H9 (cell line): ENCODE data around the gene F9. TPM values are rescaled to one million over a fixed set of nuclear protein-coding genes. Genes with fewer than 3 reads are reported as not detected.

ENCODE experiments used
- DNase-seq: peaks from one replicate; pipeline ENCODE4 v3.0.0-alpha.2; 2017
- H2AFZ ChIP-seq: one replicate; pipeline ENCODE4 v1.6.1; 2013; ENCODE audit warnings: mild to moderate bottlenecking, low read length, control low read depth, moderate library complexity
- H2AK5ac ChIP-seq: 2 replicates; pipeline ENCODE4 v1.6.1; 2013; ENCODE audit warnings: low read length, control low read depth, mixed read lengths; ENCODE audit not compliant: insufficient read length
- H2BK120ac ChIP-seq: one replicate; pipeline ENCODE4 v1.6.1; 2013; ENCODE audit warnings: low read depth, mild to moderate bottlenecking, low read length, control low read depth, inconsistent platforms; ENCODE audit not compliant: poor library complexity, severe bottlenecking
- H2BK12ac ChIP-seq: 2 replicates; pipeline ENCODE4 v1.6.1; 2013; ENCODE audit warnings: low read length, control low read depth, mixed read lengths, low read depth; ENCODE audit not compliant: insufficient read length
- H2BK15ac ChIP-seq: 2 replicates; pipeline ENCODE4 v1.6.1; 2013; ENCODE audit warnings: low read depth, low read length, control low read depth
- H2BK20ac ChIP-seq: one replicate; pipeline ENCODE4 v1.6.1; 2013; ENCODE audit warnings: low read depth, mild to moderate bottlenecking, low read length, control low read depth, inconsistent platforms; ENCODE audit not compliant: poor library complexity, severe bottlenecking
- H2BK5ac ChIP-seq: 2 replicates; pipeline ENCODE4 v1.6.1; 2013; ENCODE audit warnings: low read length, control low read depth, mixed read lengths; ENCODE audit not compliant: insufficient read length
- H3K14ac ChIP-seq: 2 replicates; pipeline ENCODE4 v1.6.1; 2013; ENCODE audit warnings: low read length, control low read depth; ENCODE audit not compliant: insufficient read depth
- H3K18ac ChIP-seq: 2 replicates; pipeline ENCODE4 v1.6.1; 2013; ENCODE audit warnings: low read depth, mild to moderate bottlenecking, mixed read lengths, low read length, control low read depth; ENCODE audit not compliant: insufficient read length
- H3K23ac ChIP-seq: 2 replicates; pipeline ENCODE4 v1.6.1; 2013; ENCODE audit warnings: low read length, control low read depth, mixed read lengths, low read depth; ENCODE audit not compliant: insufficient read length
- H3K23me2 ChIP-seq: 2 replicates; pipeline ENCODE4 v1.6.1; 2013; ENCODE audit warnings: low read depth, mild to moderate bottlenecking, mixed read lengths, low read length, control low read depth; ENCODE audit not compliant: insufficient read length, poor library complexity, severe bottlenecking
- H3K27ac ChIP-seq: 2 replicates; pipeline ENCODE4 v1.5.1; 2013; ENCODE audit warnings: low read length, control low read depth, mixed read lengths, low read depth; ENCODE audit not compliant: insufficient read length
- H3K27me3 ChIP-seq: 2 replicates; pipeline ENCODE4 v1.6.1; 2013; ENCODE audit warnings: low read length, control low read depth, inconsistent platforms; ENCODE audit not compliant: insufficient read depth
- H3K4ac ChIP-seq: 2 replicates; pipeline ENCODE4 v1.6.1; 2013; ENCODE audit warnings: low read depth, mild to moderate bottlenecking, control low read depth, inconsistent platforms, low read length, moderate library complexity
- H3K4me1 ChIP-seq: 2 replicates; pipeline ENCODE4 v1.6.1; 2013; ENCODE audit warnings: low read length, control low read depth, inconsistent platforms; ENCODE audit not compliant: insufficient read depth
- H3K4me2 ChIP-seq: 2 replicates; pipeline ENCODE4 v1.6.1; 2013; ENCODE audit warnings: low read length, control low read depth, mixed read lengths; ENCODE audit not compliant: insufficient read length, insufficient read depth
- H3K56ac ChIP-seq: 2 replicates; pipeline ENCODE4 v1.6.1; 2013; ENCODE audit warnings: low read depth, mild to moderate bottlenecking, mixed read lengths, low read length, control low read depth; ENCODE audit not compliant: insufficient read length
- H3K79me1 ChIP-seq: 2 replicates; pipeline ENCODE4 v1.6.1; 2013; ENCODE audit warnings: low read depth, mild to moderate bottlenecking, moderate library complexity, low read length, control low read depth, inconsistent platforms; ENCODE audit not compliant: insufficient read depth, poor library complexity, severe bottlenecking
- H3K79me2 ChIP-seq: 2 replicates; pipeline ENCODE4 v1.6.1; 2013; ENCODE audit warnings: low read length, control low read depth, inconsistent platforms; ENCODE audit not compliant: insufficient read depth
- H3K9ac ChIP-seq: 2 replicates; pipeline ENCODE4 v1.6.1; 2013; ENCODE audit warnings: low read length, control low read depth, mixed read lengths; ENCODE audit not compliant: insufficient read length; ENCODE audit errors: extremely low read depth
- H3K9me3 ChIP-seq: one replicate; pipeline ENCODE4 v1.6.1; 2013; ENCODE audit warnings: low read depth, low read length, inconsistent platforms; ENCODE audit not compliant: control insufficient read depth
- H3T11ph ChIP-seq: one replicate; pipeline ENCODE4 v1.6.1; 2013; ENCODE audit warnings: mild to moderate bottlenecking, low read length, control low read depth, inconsistent platforms
- H4K20me1 ChIP-seq: one replicate; pipeline ENCODE4 v1.6.1; 2013; ENCODE audit not compliant: control insufficient read depth, insufficient read length, insufficient read depth
- H4K5ac ChIP-seq: 2 replicates; pipeline ENCODE4 v1.6.1; 2013; ENCODE audit warnings: low read depth, mild to moderate bottlenecking, mixed read lengths, low read length, control low read depth; ENCODE audit not compliant: insufficient read length
- H4K8ac ChIP-seq: replicated peaks from 2 replicates; pipeline ENCODE4 v1.6.1; 2013; ENCODE audit warnings: low read length, control low read depth, mixed read lengths, low read depth; ENCODE audit not compliant: insufficient read length
- H4K91ac ChIP-seq: 2 replicates; pipeline ENCODE4 v1.6.1; 2013; ENCODE audit warnings: low read depth, mild to moderate bottlenecking, moderate library complexity, mixed read lengths, low read length, control low read depth; ENCODE audit not compliant: insufficient read length
- H3K27ac Mint-ChIP-seq, 3 experiments: 2 replicates in 2 of 3; 3 replicates in 1 of 3; pipeline ENCODE4 v1.8.0; 2020 to 2021; ENCODE audit warnings: mixed read lengths in 3 of 3, mild to moderate bottlenecking in 1 of 3, moderate library complexity in 1 of 3
- H3K27me3 Mint-ChIP-seq: 2 replicates; pipeline ENCODE4 v1.8.0; 2021; ENCODE audit warnings: low read depth, mild to moderate bottlenecking, moderate library complexity, mixed read lengths
- H3K36me3 Mint-ChIP-seq, 3 experiments: 2 replicates in 2 of 3; 3 replicates in 1 of 3; pipeline ENCODE4 v1.8.0; 2020 to 2021; ENCODE audit warnings: low read depth in 3 of 3, mixed read lengths in 3 of 3; ENCODE audit not compliant: insufficient read depth in 1 of 3
- H3K4me1 Mint-ChIP-seq, 2 experiments: 2 replicates each; pipeline ENCODE4 v1.8.0; 2020; ENCODE audit warnings: mixed read lengths in 2 of 2
- H3K4me3 Mint-ChIP-seq, 2 experiments: 2 replicates in 1 of 2; 3 replicates in 1 of 2; pipeline ENCODE4 v1.8.0; 2020 to 2021; ENCODE audit warnings: mild to moderate bottlenecking in 2 of 2, mixed read lengths in 2 of 2, moderate library complexity in 1 of 2
- H3K9me3 Mint-ChIP-seq, 2 experiments: 2 replicates in 1 of 2; 3 replicates in 1 of 2; pipeline ENCODE4 v1.8.0; 2020; ENCODE audit warnings: mild to moderate bottlenecking in 2 of 2, mixed read lengths in 2 of 2, moderate library complexity in 1 of 2
- WGBS: extraction: QIAGEN DNeasy Blood & Tissue Kit; methylation state at CpG from one replicate; pipeline ENCODE4 v1.1.7; 2013; ENCODE audit warnings: missing lambda C conversion rate, low lambda C conversion rate, mixed read lengths; ENCODE audit not compliant: insufficient read length; ENCODE audit errors: extremely low coverage; 5-methylcytosine and 5-hydroxymethylcytosine counted together
- total RNA-seq: library from RNA; stranded (reverse); gene quantifications from 2 replicates; pipeline ENCODE4 v1.2.1, GENCODE V29; 2021
- TF ChIP-seq, protein P1 (sequence below): fragments of 200-600 bp; sonication (generic); conservative IDR thresholded peaks from 3 replicates; pipeline ENCODE4 v1.8.0; 2021; ENCODE audit warnings: antibody characterized with exemption, mild to moderate bottlenecking

F9 gene
- total RNA-seq, 1 experiment from 2014 or later: not detected

DNA sequence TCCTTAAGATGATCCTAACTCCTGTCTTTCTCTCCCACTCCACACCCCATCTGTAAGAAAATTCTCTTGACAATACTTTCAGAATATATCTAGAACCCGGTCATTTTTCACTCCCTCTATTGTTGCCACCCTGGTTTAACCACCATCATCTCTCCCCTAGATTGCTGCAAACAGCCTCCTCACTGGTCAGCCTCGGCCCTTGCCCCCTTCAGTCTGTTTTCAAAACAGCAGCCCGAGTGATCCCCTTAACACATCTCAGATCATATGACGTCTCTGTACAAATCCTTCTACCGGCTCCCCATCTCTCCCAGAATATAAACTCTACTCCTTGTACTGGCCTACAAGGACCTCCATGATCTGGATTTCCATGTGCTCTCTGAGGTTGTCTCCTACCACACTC, 35.2 kb upstream of the F9 start:
- WGBS: no CpG with 5 or more reads among the region's 5 CpGs
- Histone ChIP-seq H2BK120ac (no peak overlapping the region), H2AFZ (no peak overlapping the region), H3K9ac (no peak overlapping the region), H3K9me3 (no peaks in the 10 kb centered on the region), H3K23me2 (no peaks in the 10 kb centered on the region), H2BK15ac (no peak overlapping the region), H2BK5ac (no peak overlapping the region), H3K56ac (no peak overlapping the region), H3K4ac (no peak overlapping the region), H3K79me2 (no peaks in the 10 kb centered on the region), H4K8ac (no peak overlapping the region), H4K5ac (no peak overlapping the region), H4K20me1 (no peaks in the 10 kb centered on the region), H3K79me1 (no peaks in the 10 kb centered on the region), H3K23ac (no peak overlapping the region), H2BK12ac (no peak overlapping the region), H3K27ac (no peak overlapping the region), H3K18ac (no peak overlapping the region), H3T11ph (no peak overlapping the region), H3K14ac (no peak overlapping the region), H3K27me3 (no peaks in the 10 kb centered on the region), H3K4me2 (no peak overlapping the region), H2AK5ac (no peak overlapping the region), H4K91ac (no peak overlapping the region), H2BK20ac (no peak overlapping the region), H3K4me1 (no peaks in the 10 kb centered on the region)
- Mint-ChIP-seq H3K9me3 (peaks cover 0 to 36% of the 10 kb centered on the region in 2 experiments; a peak in 2 of 5 replicates), H3K36me3 (no peaks in the 10 kb centered on the region), H3K4me1 (no peaks in the 10 kb centered on the region), H3K27me3 (no peaks in the 10 kb centered on the region), H3K27ac (no peak overlapping the region), H3K4me3 (no peak overlapping the region)
- DNase-seq: peak; percentile 29
- TF ChIP-seq, protein P1, sequence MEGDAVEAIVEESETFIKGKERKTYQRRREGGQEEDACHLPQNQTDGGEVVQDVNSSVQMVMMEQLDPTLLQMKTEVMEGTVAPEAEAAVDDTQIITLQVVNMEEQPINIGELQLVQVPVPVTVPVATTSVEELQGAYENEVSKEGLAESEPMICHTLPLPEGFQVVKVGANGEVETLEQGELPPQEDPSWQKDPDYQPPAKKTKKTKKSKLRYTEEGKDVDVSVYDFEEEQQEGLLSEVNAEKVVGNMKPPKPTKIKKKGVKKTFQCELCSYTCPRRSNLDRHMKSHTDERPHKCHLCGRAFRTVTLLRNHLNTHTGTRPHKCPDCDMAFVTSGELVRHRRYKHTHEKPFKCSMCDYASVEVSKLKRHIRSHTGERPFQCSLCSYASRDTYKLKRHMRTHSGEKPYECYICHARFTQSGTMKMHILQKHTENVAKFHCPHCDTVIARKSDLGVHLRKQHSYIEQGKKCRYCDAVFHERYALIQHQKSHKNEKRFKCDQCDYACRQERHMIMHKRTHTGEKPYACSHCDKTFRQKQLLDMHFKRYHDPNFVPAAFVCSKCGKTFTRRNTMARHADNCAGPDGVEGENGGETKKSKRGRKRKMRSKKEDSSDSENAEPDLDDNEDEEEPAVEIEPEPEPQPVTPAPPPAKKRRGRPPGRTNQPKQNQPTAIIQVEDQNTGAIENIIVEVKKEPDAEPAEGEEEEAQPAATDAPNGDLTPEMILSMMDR: peak; percentile 47; the same call in 2 of the 3 replicates
